Measurements from ENCODE around the gene RFFL.

Gene RFFL

GRCh38 chr17:35056013-35056412 lies 7.5 kb downstream of the RFFL start:
- no peaks in the 10 kb centered on the region for H3K27me3 ChIP-seq (ENCODE audit: insufficient read depth, low read length)
- H3K27ac ChIP-seq (ENCODE audit: low read depth, low read length, poor library complexity, severe bottlenecking): no peak overlapping the region
- H2AFZ ChIP-seq (ENCODE audit: low read length): no peak overlapping the region
- no peaks in the 10 kb centered on the region for H3F3A ChIP-seq (ENCODE audit: insufficient read depth, low read length)
- no peaks in the 10 kb centered on the region for H4K20me1 ChIP-seq (ENCODE audit: insufficient read depth, low read length)
- no peaks in the 10 kb centered on the region for H3K9me3 ChIP-seq (ENCODE audit: low read length)
- H3K79me2 ChIP-seq (ENCODE audit: insufficient read depth, low read length): no peaks in the 10 kb centered on the region
- H3K4me1 ChIP-seq (ENCODE audit: insufficient read depth, low read length, severe bottlenecking): peaks cover 14% of the 10 kb centered on the region
- TF ChIP-seq EZH2 (IDR thresholded peaks at IDR 0.05; ENCODE audit: borderline replicate concordance, low read length) (no peak), CTCF (IDR thresholded peaks at IDR 0.05; ENCODE audit: low read length) (no peak)
- H3K9ac ChIP-seq (ENCODE audit: low read length): no peak overlapping the region
- no peak overlapping the region for H3K4me2 ChIP-seq (ENCODE audit: low read length)
- no peaks in the 10 kb centered on the region; the same call in 1 of the 2 replicates for H3K36me3 ChIP-seq (ENCODE audit: insufficient read depth, low read length)
- no peak overlapping the region for H3K4me3 ChIP-seq (ENCODE audit: low read depth, low read length, poor library complexity, severe bottlenecking)
- no peaks in the 10 kb centered on the region for H3K9me2 ChIP-seq (ENCODE audit: low read depth, low read length)

- no peaks in the 10 kb centered on the region for H3K9me2 ChIP-seq (ENCODE audit: low read depth, low read length)
- H3K27ac ChIP-seq (ENCODE audit: low read depth, low read length, poor library complexity, severe bottlenecking): no peak overlapping the region
- H4K20me1 ChIP-seq (ENCODE audit: insufficient read depth, low read length): no peaks in the 10 kb centered on the region
- peaks cover 17% of the 10 kb centered on the region for H3K4me1 ChIP-seq (ENCODE audit: insufficient read depth, low read length, severe bottlenecking)
- no peak for TF ChIP-seq EZH2 (IDR thresholded peaks at IDR 0.05; ENCODE audit: borderline replicate concordance, low read length)
- TF ChIP-seq CTCF (IDR thresholded peaks at IDR 0.05; ENCODE audit: low read length): no peak
- H3K4me3 ChIP-seq (ENCODE audit: low read depth, low read length, poor library complexity, severe bottlenecking): no peak overlapping the region
- H3F3A ChIP-seq (ENCODE audit: insufficient read depth, low read length): no peaks in the 10 kb centered on the region
- H2AFZ ChIP-seq (ENCODE audit: low read length): no peak overlapping the region
- no peak overlapping the region for H3K4me2 ChIP-seq (ENCODE audit: low read length)
- no peak overlapping the region for H3K9ac ChIP-seq (ENCODE audit: low read length)
- H3K36me3 ChIP-seq (ENCODE audit: insufficient read depth, low read length): no peaks in the 10 kb centered on the region
- H3K9me3 ChIP-seq (ENCODE audit: low read length): no peaks in the 10 kb centered on the region
- no peaks in the 10 kb centered on the region for H3K27me3 ChIP-seq (ENCODE audit: insufficient read depth, low read length)
- H3K79me2 ChIP-seq (ENCODE audit: insufficient read depth, low read length): no peaks in the 10 kb centered on the region
Observed at GRCh38 chr17:35053204-35053603, 10.3 kb downstream of the RFFL start.

GRCh38 chr17:35052780-35053179 lies 10.7 kb downstream of the RFFL start:
- no peak overlapping the region for H3K9ac ChIP-seq (ENCODE audit: low read length)
- H3K4me2 ChIP-seq (ENCODE audit: low read length): no peak overlapping the region
- no peak overlapping the region for H2AFZ ChIP-seq (ENCODE audit: low read length)
- no peaks in the 10 kb centered on the region for H3K27me3 ChIP-seq (ENCODE audit: insufficient read depth, low read length)
- no peaks in the 10 kb centered on the region for H3K9me2 ChIP-seq (ENCODE audit: low read depth, low read length)
- no peak overlapping the region for H3K4me3 ChIP-seq (ENCODE audit: low read depth, low read length, poor library complexity, severe bottlenecking)
- H4K20me1 ChIP-seq (ENCODE audit: insufficient read depth, low read length): no peaks in the 10 kb centered on the region
- no peaks in the 10 kb centered on the region for H3K9me3 ChIP-seq (ENCODE audit: low read length)
- H3K36me3 ChIP-seq (ENCODE audit: insufficient read depth, low read length): no peaks in the 10 kb centered on the region
- no peaks in the 10 kb centered on the region for H3F3A ChIP-seq (ENCODE audit: insufficient read depth, low read length)
- TF ChIP-seq CTCF (IDR thresholded peaks at IDR 0.05; ENCODE audit: low read length): no peak
- TF ChIP-seq EZH2 (IDR thresholded peaks at IDR 0.05; ENCODE audit: borderline replicate concordance, low read length): no peak
- no peak overlapping the region for H3K27ac ChIP-seq (ENCODE audit: low read depth, low read length, poor library complexity, severe bottlenecking)
- H3K4me1 ChIP-seq (ENCODE audit: insufficient read depth, low read length, severe bottlenecking): peaks cover 17% of the 10 kb centered on the region
- H3K79me2 ChIP-seq (ENCODE audit: insufficient read depth, low read length): no peaks in the 10 kb centered on the region
